K562 (cell line): Measurements from ENCODE around the gene YES1. TPM values are rescaled to one million over a fixed set of nuclear protein-coding genes. Genes with fewer than 3 reads are reported as not detected.

Experiments used
- ATF7 ChIP-seq: fragments of 450-650 bp; IDR thresholded peaks from 2 replicates; pipeline ENCODE4 v1.7.1; 2014; ENCODE audit warnings: mild to moderate bottlenecking, moderate library complexity
- BACH1 ChIP-seq: fragments of 200-800 bp; sonication (Bioruptor generic); IDR thresholded peaks from 2 replicates; pipeline ENCODE4 v1.6.1; 2016; ENCODE audit warnings: missing genetic modification characterization, missing compliant biosample characterization
- DPF2 ChIP-seq: fragments of 450-650 bp; IDR thresholded peaks from 2 replicates; pipeline ENCODE4 v1.6.1; 2016
- ELF1 ChIP-seq: fragments of 200-800 bp; sonication (Bioruptor generic); IDR thresholded peaks from 2 replicates; pipeline ENCODE4 v1.6.1; 2016; ENCODE audit warnings: missing genetic modification characterization, missing compliant biosample characterization
- ETV6 ChIP-seq, 3 experiments: fragments of 150-350 bp in 1 of 3; sonication (generic) in 1 of 3; formaldehyde crosslinking in 1 of 3; IDR thresholded peaks; 2 replicates each; pipeline versions ENCODE4 v1.6.1 to v1.8.0; 2014 to 2022; ENCODE audit warnings: borderline replicate concordance in 2 of 3, low read depth in 2 of 3, antibody characterized with exemption in 1 of 3, low read length in 1 of 3, mild to moderate bottlenecking in 1 of 3, missing genetic modification reagents in 1 of 3
- LEF1 ChIP-seq: fragments of 450-650 bp; IDR thresholded peaks from 2 replicates; pipeline ENCODE4 v1.6.1; 2016; ENCODE audit warnings: mild to moderate bottlenecking
- MYBL2 ChIP-seq, 2 experiments: fragments of 450-650 bp in 1 of 2; sonication (generic) in 1 of 2; formaldehyde crosslinking in 1 of 2; IDR thresholded peaks; 2 replicates each; pipeline versions ENCODE4 v1.6.1 to v1.8.1; 2017 to 2022; ENCODE audit warnings: borderline replicate concordance in 1 of 2, inconsistent platforms in 1 of 2, low read depth in 1 of 2, mild to moderate bottlenecking in 1 of 2, missing genetic modification reagents in 1 of 2, moderate library complexity in 1 of 2
- POLR2H ChIP-seq: IDR thresholded peaks from 2 replicates; pipeline ENCODE4 v1.6.1; 2016; ENCODE audit warnings: missing genetic modification characterization, low read depth, mild to moderate bottlenecking, control low read depth, missing compliant biosample characterization, moderate library complexity
- SMARCC2 ChIP-seq: fragments of 450-650 bp; IDR thresholded peaks from 2 replicates; pipeline ENCODE4 v1.6.1; 2017; ENCODE audit warnings: antibody characterized with exemption, moderate library complexity, mild to moderate bottlenecking, low read depth
- SRF ChIP-seq, 2 experiments: fragments of 250-450, 450-650 bp in 1 of 2; sonication (Bioruptor Pico) in 1 of 2; sonication (generic) in 1 of 2; formaldehyde crosslinking; IDR thresholded peaks; 2 replicates each; pipeline versions ENCODE4 v1.5.0 to v1.5.1; 2020 to 2022; ENCODE audit warnings: mild to moderate bottlenecking in 1 of 2, missing genetic modification reagents in 1 of 2
- TEAD1 ChIP-seq, 2 experiments: fragments of 450-650 bp in 1 of 2; sonication (generic) in 1 of 2; formaldehyde crosslinking; IDR thresholded peaks; 2 replicates each; pipeline versions ENCODE4 v1.4.0 to v1.8.0; 2020 to 2022; ENCODE audit warnings: mild to moderate bottlenecking in 2 of 2, missing genetic modification reagents in 1 of 2
- YY1 ChIP-seq, 3 experiments: IDR thresholded peaks; 2 replicates each; pipeline ENCODE4 v1.6.1; 2011; ENCODE audit warnings: low read length in 2 of 3, mild to moderate bottlenecking in 2 of 3, moderate library complexity in 2 of 3, borderline replicate concordance in 1 of 3, control low read depth in 1 of 3, low read depth in 1 of 3; ENCODE audit not compliant: insufficient read depth in 3 of 3, insufficient replicate concordance in 2 of 3, control insufficient read depth in 1 of 3, insufficient read length in 1 of 3; ENCODE audit errors: extremely low read depth in 1 of 3
- ZNF143 ChIP-seq: sonication (generic); formaldehyde crosslinking; IDR thresholded peaks from 2 replicates; pipeline ENCODE4 v1.9.0; 2022; ENCODE audit warnings: mild to moderate bottlenecking, missing genetic modification reagents
- ZNF224 ChIP-seq: sonication (generic); formaldehyde crosslinking; IDR thresholded peaks from 2 replicates; pipeline ENCODE4 v1.8.0; 2022; ENCODE audit warnings: mild to moderate bottlenecking, missing genetic modification reagents
- polyA plus RNA-seq, 8 experiments: library from polyadenylated mRNA; depleted of rRNA in 4 of 8; stranded (reverse) in 5 of 8; unstranded in 3 of 8; fragments of >200 nt; fragmentation: Nextera tagmentation in 2 of 8; fragmentation: Illumina TruSeq in 1 of 8; extraction: Ambion mirVana in 2 of 8; extraction: Trizol in 1 of 8; gene quantifications; 2 replicates each; pipeline versions ENCODE4 v1.2.1 to v1.2.3, GENCODE V29; 2011 to 2014; ENCODE audit warnings: inconsistent platforms in 1 of 8, missing spikeins in 1 of 8
- total RNA-seq, 7 experiments: library from RNA; depleted of rRNA in 6 of 7; stranded (reverse); fragments of >200 nt in 6 of 7; fragmentation: Illumina TruSeq in 2 of 7; extraction: Trizol in 2 of 7; gene quantifications; 2 replicates each; pipeline versions ENCODE4 v1.2.1 to v1.2.3, GENCODE V29; 2011 to 2021; ENCODE audit warnings: low replicate concordance in 1 of 7
- TF ChIP-seq, protein P1 (sequence below): sonication (generic); formaldehyde crosslinking; IDR thresholded peaks from 2 replicates; pipeline ENCODE4 v1.8.1; 2022; ENCODE audit warnings: missing genetic modification reagents
- TF ChIP-seq, protein P2 (sequence below), 2 experiments: fragments of 450-650 bp in 1 of 2; sonication (generic) in 1 of 2; formaldehyde crosslinking in 1 of 2; IDR thresholded peaks in 1 of 2; conservative IDR thresholded peaks in 1 of 2; 2 replicates each; pipeline versions ENCODE4 v1.6.1 to v1.8.1; 2016 to 2023; ENCODE audit warnings: mild to moderate bottlenecking in 2 of 2, moderate library complexity in 2 of 2, inconsistent platforms in 1 of 2, missing genetic modification reagents in 1 of 2
- TF ChIP-seq, protein P3 (sequence below): sonication (generic); IDR thresholded peaks from 2 replicates; pipeline ENCODE4 v1.6.1; 2016
- TF ChIP-seq, protein P4 (sequence below): fragments of 450-650 bp; formaldehyde crosslinking; conservative IDR thresholded peaks from 2 replicates; pipeline ENCODE4 v1.4.0; 2022; ENCODE audit warnings: mild to moderate bottlenecking, missing genetic modification characterization
- TF ChIP-seq, protein P5 (sequence below), 2 experiments: fragments of 450-650 bp; IDR thresholded peaks; 2 replicates each; pipeline ENCODE4 v1.6.1; 2016

The YES1 gene
- total and polyA plus RNA-seq, 9 of the 15 experiments (the other 6 are each of a cell fraction or from before 2014, with no cell fraction given), result 37.2 to 115 (median 77.7) TPM

DNA sequence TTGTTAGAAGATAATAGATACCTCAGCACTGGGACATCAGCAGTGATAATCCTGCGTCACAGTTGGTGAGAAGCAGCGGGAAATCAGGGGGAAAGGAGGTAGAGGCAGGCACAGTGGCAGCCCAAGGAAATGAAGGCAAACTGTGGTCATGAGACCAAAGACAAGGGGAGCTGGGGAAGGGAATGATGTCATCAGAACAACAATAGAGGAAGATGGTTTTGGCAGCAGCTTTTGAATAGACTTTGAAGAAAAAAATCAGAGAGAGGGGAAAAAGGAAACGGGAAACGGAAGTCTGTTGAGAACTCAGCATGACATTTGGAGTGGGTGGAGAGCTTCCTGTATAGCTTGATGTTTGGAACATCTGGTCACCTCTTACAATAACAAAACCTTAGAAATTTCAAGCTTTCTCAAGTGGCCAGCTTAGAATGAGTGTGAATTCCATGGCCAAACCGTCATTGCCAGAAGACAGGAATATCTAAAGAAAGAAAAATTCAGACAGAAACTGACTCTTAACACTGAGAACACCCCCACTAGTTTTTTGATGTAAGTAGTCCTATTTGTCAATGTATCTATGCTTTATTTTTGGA lies 18.4 kb upstream of the YES1 start (continued):
- TF ChIP-seq SMARCC2, result peak; percentile 46; the same call in 1 of the 2 replicates
- peak; percentile 99 to 100 for TF ChIP-seq ETV6 (IDR thresholded peaks at IDR 0.05; ENCODE audit: borderline replicate concordance in 1 of 2, low read depth in 2 of 2, low read length in 1 of 2)
- no peak for TF ChIP-seq ETV6 (CRISPR knock-in tag; IDR thresholded peaks at IDR 0.05; ENCODE audit: borderline replicate concordance)
- no peak for TF ChIP-seq SRF (CRISPR knock-in tag; IDR thresholded peaks at IDR 0.05)
- TF ChIP-seq, protein P1, sequence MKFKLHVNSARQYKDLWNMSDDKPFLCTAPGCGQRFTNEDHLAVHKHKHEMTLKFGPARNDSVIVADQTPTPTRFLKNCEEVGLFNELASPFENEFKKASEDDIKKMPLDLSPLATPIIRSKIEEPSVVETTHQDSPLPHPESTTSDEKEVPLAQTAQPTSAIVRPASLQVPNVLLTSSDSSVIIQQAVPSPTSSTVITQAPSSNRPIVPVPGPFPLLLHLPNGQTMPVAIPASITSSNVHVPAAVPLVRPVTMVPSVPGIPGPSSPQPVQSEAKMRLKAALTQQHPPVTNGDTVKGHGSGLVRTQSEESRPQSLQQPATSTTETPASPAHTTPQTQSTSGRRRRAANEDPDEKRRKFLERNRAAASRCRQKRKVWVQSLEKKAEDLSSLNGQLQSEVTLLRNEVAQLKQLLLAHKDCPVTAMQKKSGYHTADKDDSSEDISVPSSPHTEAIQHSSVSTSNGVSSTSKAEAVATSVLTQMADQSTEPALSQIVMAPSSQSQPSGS, result no peak
- peak; percentile 15; the same call in 1 of the 2 replicates for TF ChIP-seq MYBL2 (IDR thresholded peaks at IDR 0.05; ENCODE audit: low read depth)
- no peak for TF ChIP-seq MYBL2 (CRISPR knock-in tag; IDR thresholded peaks at IDR 0.05; ENCODE audit: borderline replicate concordance)
- TF ChIP-seq, protein P2, sequence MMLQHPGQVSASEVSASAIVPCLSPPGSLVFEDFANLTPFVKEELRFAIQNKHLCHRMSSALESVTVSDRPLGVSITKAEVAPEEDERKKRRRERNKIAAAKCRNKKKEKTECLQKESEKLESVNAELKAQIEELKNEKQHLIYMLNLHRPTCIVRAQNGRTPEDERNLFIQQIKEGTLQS (IDR thresholded peaks at IDR 0.05), result peak; percentile 99
- TF ChIP-seq, protein P2 (CRISPR knock-in tag; conservative IDR thresholded peaks at IDR 0.05), result no peak
- TF ChIP-seq, protein P3, sequence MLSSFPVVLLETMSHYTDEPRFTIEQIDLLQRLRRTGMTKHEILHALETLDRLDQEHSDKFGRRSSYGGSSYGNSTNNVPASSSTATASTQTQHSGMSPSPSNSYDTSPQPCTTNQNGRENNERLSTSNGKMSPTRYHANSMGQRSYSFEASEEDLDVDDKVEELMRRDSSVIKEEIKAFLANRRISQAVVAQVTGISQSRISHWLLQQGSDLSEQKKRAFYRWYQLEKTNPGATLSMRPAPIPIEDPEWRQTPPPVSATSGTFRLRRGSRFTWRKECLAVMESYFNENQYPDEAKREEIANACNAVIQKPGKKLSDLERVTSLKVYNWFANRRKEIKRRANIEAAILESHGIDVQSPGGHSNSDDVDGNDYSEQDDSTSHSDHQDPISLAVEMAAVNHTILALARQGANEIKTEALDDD, result no peak; the same call in 1 of the 2 replicates
- TF ChIP-seq ELF1, result peak; percentile 76
- peak; percentile 74; the same call in 1 of the 2 replicates for TF ChIP-seq POLR2H (tag)
- peak in 1 of 2 experiments; percentile 7; a peak in 1 of 4 replicates for TF ChIP-seq TEAD1 (CRISPR knock-in tag; IDR thresholded peaks at IDR 0.05)
- no peak for TF ChIP-seq ZNF224 (CRISPR knock-in tag)
- TF ChIP-seq ZNF143 (CRISPR knock-in tag), result no peak
- TF ChIP-seq, protein P4, sequence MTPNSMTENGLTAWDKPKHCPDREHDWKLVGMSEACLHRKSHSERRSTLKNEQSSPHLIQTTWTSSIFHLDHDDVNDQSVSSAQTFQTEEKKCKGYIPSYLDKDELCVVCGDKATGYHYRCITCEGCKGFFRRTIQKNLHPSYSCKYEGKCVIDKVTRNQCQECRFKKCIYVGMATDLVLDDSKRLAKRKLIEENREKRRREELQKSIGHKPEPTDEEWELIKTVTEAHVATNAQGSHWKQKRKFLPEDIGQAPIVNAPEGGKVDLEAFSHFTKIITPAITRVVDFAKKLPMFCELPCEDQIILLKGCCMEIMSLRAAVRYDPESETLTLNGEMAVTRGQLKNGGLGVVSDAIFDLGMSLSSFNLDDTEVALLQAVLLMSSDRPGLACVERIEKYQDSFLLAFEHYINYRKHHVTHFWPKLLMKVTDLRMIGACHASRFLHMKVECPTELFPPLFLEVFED (CRISPR knock-in tag), result 0 out of 2 replicates have a peak, but pooled peaks have one; percentile 40
- peak; percentile 97 for TF ChIP-seq ATF7
- TF ChIP-seq DPF2, result peak; percentile 82
- TF ChIP-seq LEF1, result peak; percentile 51; the same call in 1 of the 2 replicates
- peak; percentile 19; the same call in 1 of the 2 replicates for TF ChIP-seq BACH1 (tag)
- TF ChIP-seq, protein P5, sequence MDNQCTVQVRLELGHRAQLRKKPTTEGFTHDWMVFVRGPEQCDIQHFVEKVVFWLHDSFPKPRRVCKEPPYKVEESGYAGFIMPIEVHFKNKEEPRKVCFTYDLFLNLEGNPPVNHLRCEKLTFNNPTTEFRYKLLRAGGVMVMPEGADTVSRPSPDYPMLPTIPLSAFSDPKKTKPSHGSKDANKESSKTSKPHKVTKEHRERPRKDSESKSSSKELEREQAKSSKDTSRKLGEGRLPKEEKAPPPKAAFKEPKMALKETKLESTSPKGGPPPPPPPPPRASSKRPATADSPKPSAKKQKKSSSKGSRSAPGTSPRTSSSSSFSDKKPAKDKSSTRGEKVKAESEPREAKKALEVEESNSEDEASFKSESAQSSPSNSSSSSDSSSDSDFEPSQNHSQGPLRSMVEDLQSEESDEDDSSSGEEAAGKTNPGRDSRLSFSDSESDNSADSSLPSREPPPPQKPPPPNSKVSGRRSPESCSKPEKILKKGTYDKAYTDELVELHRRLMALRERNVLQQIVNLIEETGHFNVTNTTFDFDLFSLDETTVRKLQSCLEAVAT (IDR thresholded peaks at IDR 0.05), result peak; percentile 50 to 78; a peak in 1 of 4 replicates
- no peak for TF ChIP-seq YY1 (IDR thresholded peaks at IDR 0.05; ENCODE audit: borderline replicate concordance in 1 of 3, control insufficient read depth in 1 of 3, extremely low read depth in 1 of 3, insufficient read depth in 3 of 3, insufficient read length in 1 of 3, insufficient replicate concordance in 2 of 3, low read depth in 1 of 3, low read length in 2 of 3)
